Muscle of arm (tissue), 12 donors: ENCODE data around the gene TTLL5. TPM values are rescaled to one million over a fixed set of nuclear protein-coding genes. Genes with fewer than 3 reads are reported as not detected.

ENCODE experiments used
- DNase-seq: peaks from one replicate; pipeline ENCODE4 v3.0.0-alpha.2; 2013
- polyA plus RNA-seq, 12 donors: library from polyadenylated mRNA; unstranded; fragments of 120-200 nt; gene quantifications; one replicate each; pipeline ENCODE4 v1.2.1, GENCODE V29; 2013; ENCODE audit not compliant: insufficient read length in 12 of 12

TTLL5 gene
- polyA plus RNA-seq, 12 donors: 14.1 to 40.5 (median 17.2) TPM; not detected in 1

GRCh38 chr14:75986439-75986765, 325.4 kb downstream of the TTLL5 start:
- no peak for DNase-seq

GRCh38 chr14:75987201-75987970, 326.3 kb downstream of the TTLL5 start:
- DNase-seq: no peak

GRCh38 chr14:75989134-75989533, 328.1 kb downstream of the TTLL5 start:
- DNase-seq: no peak

- no peak for DNase-seq
Observed at GRCh38 chr14:75990297-75990696, 329.3 kb downstream of the TTLL5 start.

GRCh38 chr14:75991753-75992152, 330.7 kb downstream of the TTLL5 start:
- no peak for DNase-seq

GRCh38 chr14:75993567-75994041, 332.6 kb downstream of the TTLL5 start:
- DNase-seq: no peak

- DNase-seq: peak; percentile 76
Observed at GRCh38 chr14:75995372-75996041, 334.5 kb downstream of the TTLL5 start.

GRCh38 chr14:75996488-75996887, 335.4 kb downstream of the TTLL5 start:
- no peak for DNase-seq

GRCh38 chr14:75999511-76000190, 338.6 kb downstream of the TTLL5 start:
- DNase-seq: no peak

- no peak for DNase-seq
Observed at GRCh38 chr14:76002383-76002782, 341.3 kb downstream of the TTLL5 start.

Other genes starting within 250 kb of the TTLL5 start
- 10 to 100 TPM in 11 of 12 donors, not detected in 1; 35.1 to 60.5 (median 47.5) TPM for gene JDP2, start 233.2 kb upstream of the TTLL5 start, polyA plus RNA-seq
- gene BATF, start 138.8 kb upstream of the TTLL5 start, polyA plus RNA-seq: 1 to 10 TPM in 2 of 12 donors, under 1 TPM in 7, not detected in 3; 0.19 to 1.3 (median 0.31) TPM
- gene FLVCR2, start 82.6 kb upstream of the TTLL5 start, polyA plus RNA-seq: 10 to 100 TPM in 9 of 12 donors, 1 to 10 TPM in 2, not detected in 1; 9.1 to 41.7 (median 12.9) TPM
- gene ERG28, start 370 bp upstream of the TTLL5 start, polyA plus RNA-seq: 10 to 100 TPM in 10 of 12 donors, 1 to 10 TPM in 1, not detected in 1; 9.9 to 16.8 (median 11.9) TPM